ENCODE measurements around the gene PPP1R10.

DNA sequence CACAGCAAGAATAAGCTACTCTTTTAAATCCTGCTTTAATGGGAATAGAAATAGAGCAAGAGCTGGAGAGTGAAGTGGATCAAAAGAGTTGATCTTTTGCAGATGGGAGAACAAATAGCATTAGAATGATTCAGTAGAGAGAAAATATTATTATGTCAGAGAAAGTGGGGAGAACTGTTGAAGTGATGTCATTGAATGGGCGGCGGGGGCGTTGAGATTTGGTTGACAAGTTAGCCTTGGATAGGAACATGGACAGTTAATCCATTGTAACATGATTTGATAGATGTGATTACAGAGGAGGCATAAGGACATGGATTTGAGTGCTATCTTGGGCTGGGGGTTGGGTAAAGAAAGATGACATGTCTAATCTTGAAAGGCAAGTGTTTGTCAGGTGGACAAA, 18.8 kb upstream of the PPP1R10 start:
- TF ChIP-seq, protein P1, sequence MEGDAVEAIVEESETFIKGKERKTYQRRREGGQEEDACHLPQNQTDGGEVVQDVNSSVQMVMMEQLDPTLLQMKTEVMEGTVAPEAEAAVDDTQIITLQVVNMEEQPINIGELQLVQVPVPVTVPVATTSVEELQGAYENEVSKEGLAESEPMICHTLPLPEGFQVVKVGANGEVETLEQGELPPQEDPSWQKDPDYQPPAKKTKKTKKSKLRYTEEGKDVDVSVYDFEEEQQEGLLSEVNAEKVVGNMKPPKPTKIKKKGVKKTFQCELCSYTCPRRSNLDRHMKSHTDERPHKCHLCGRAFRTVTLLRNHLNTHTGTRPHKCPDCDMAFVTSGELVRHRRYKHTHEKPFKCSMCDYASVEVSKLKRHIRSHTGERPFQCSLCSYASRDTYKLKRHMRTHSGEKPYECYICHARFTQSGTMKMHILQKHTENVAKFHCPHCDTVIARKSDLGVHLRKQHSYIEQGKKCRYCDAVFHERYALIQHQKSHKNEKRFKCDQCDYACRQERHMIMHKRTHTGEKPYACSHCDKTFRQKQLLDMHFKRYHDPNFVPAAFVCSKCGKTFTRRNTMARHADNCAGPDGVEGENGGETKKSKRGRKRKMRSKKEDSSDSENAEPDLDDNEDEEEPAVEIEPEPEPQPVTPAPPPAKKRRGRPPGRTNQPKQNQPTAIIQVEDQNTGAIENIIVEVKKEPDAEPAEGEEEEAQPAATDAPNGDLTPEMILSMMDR (IDR thresholded peaks at IDR 0.05), result no peak
- TF ChIP-seq POLR2A (IDR thresholded peaks at IDR 0.05), result no peak

All from vagina (tissue), 2 donors.